IMR-90 (cell line): ENCODE data around the gene ASB14. TPM values are rescaled to one million over a fixed set of nuclear protein-coding genes. Genes with fewer than 3 reads are reported as not detected.

ENCODE experiments used
- ATAC-seq: fragments of 200-7000 bp; cut with Tn5 transposase; 2 replicates; pipeline ENCODE4 v1.9.1; 2020; ENCODE audit warnings: low read depth, mild to moderate bottlenecking, moderate library complexity
- BruUV-seq: library from RNA; stranded (reverse); fragments of 400-500 nt; replicated peaks from 2 replicates; lab custom pipeline; 2021; lab: Mats Ljungman, UMichigan
- CTCF ChIA-PET: fragments of 300-600 bp; formaldehyde crosslinking; extraction: SDS; loops from one replicate; lab custom pipeline; 2021; ENCODE audit warnings: antibody characterized with exemption; lab: Yijun Ruan, JAX
- POLR2A ChIA-PET: fragments of 300-600 bp; sonication (Branson Sonifier 250); formaldehyde crosslinking; loops from one replicate; lab custom pipeline; 2022; ENCODE audit warnings: antibody characterized with exemption; ENCODE audit not compliant: unreplicated experiment; lab: Charles Lee
- DNase-seq: peaks from one replicate; pipeline ENCODE4 v3.0.0; 2013
- H2AFZ ChIP-seq: replicated peaks from 2 replicates; pipeline ENCODE3; 2013; ENCODE audit warnings: low read length, mild to moderate bottlenecking; ENCODE audit not compliant: poor library complexity
- H2AK5ac ChIP-seq: 2 replicates; pipeline ENCODE4 v1.6.1; 2013; ENCODE audit warnings: low read depth, low read length, inconsistent platforms
- H2AK9ac ChIP-seq: replicated peaks from 2 replicates; pipeline ENCODE3; 2013; ENCODE audit warnings: mild to moderate bottlenecking, low read depth, low read length, moderate library complexity; ENCODE audit not compliant: poor library complexity
- H2BK120ac ChIP-seq: 2 replicates; pipeline ENCODE4 v1.6.1; 2013; ENCODE audit warnings: low read depth, low read length, inconsistent platforms
- H2BK15ac ChIP-seq: 3 replicates; pipeline ENCODE4 v1.6.1; 2013; ENCODE audit warnings: low read depth, low read length, inconsistent platforms
- H2BK20ac ChIP-seq: 2 replicates; pipeline ENCODE4 v1.6.1; 2013; ENCODE audit warnings: low read depth, mild to moderate bottlenecking, inconsistent platforms, low read length, moderate library complexity
- H2BK5ac ChIP-seq: 2 replicates; pipeline ENCODE4 v1.6.1; 2013; ENCODE audit warnings: mild to moderate bottlenecking, low read depth, low read length, inconsistent platforms; ENCODE audit not compliant: poor library complexity, severe bottlenecking
- H3K14ac ChIP-seq: replicated peaks from 2 replicates; pipeline ENCODE4 v1.6.1; 2013; ENCODE audit warnings: low read depth, low read length, inconsistent platforms
- H3K18ac ChIP-seq: 2 replicates; pipeline ENCODE4 v1.6.1; 2013; ENCODE audit warnings: low read depth, low read length, control low read depth
- H3K23ac ChIP-seq: 2 replicates; pipeline ENCODE4 v1.6.1; 2013; ENCODE audit warnings: low read depth, low read length, inconsistent platforms
- H3K27ac ChIP-seq: 2 replicates; pipeline ENCODE4 v1.5.1; 2013; ENCODE audit warnings: mild to moderate bottlenecking, control low read depth, low read length; ENCODE audit not compliant: insufficient read depth
- H3K27me3 ChIP-seq: 2 replicates; pipeline ENCODE4 v1.6.1; 2013; ENCODE audit warnings: low read length; ENCODE audit not compliant: control insufficient read depth, insufficient read depth
- H3K36me3 ChIP-seq: 2 replicates; pipeline ENCODE4 v1.6.1; 2013; ENCODE audit warnings: low read length, mixed read lengths; ENCODE audit not compliant: control insufficient read depth, insufficient read depth
- H3K4ac ChIP-seq: 2 replicates; pipeline ENCODE4 v1.6.1; 2013; ENCODE audit warnings: low read depth, low read length, inconsistent platforms
- H3K4me1 ChIP-seq: 2 replicates; pipeline ENCODE4 v1.6.1; 2013; ENCODE audit warnings: low read length, mixed read lengths; ENCODE audit not compliant: control insufficient read depth, insufficient read depth
- H3K4me2 ChIP-seq: 2 replicates; pipeline ENCODE4 v1.6.1; 2013; ENCODE audit warnings: low read depth, mild to moderate bottlenecking, control low read depth, low read length, moderate library complexity
- H3K4me3 ChIP-seq: 2 replicates; pipeline ENCODE4 v1.5.1; 2013; ENCODE audit warnings: low read depth, mild to moderate bottlenecking, control low read depth, low read length, moderate library complexity; ENCODE audit not compliant: insufficient read depth
- H3K56ac ChIP-seq: 2 replicates; pipeline ENCODE4 v1.6.1; 2013; ENCODE audit warnings: low read length, inconsistent platforms; ENCODE audit not compliant: insufficient read depth; ENCODE audit errors: extremely low read depth
- H3K79me1 ChIP-seq, 2 experiments: 2 replicates each; pipeline ENCODE4 v1.6.1; 2013; ENCODE audit warnings: low read length in 2 of 2, inconsistent platforms in 1 of 2, low read depth in 1 of 2
- H3K9ac ChIP-seq: 2 replicates; pipeline ENCODE4 v1.6.1; 2013; ENCODE audit warnings: low read depth, low read length, control low read depth
- H3K9me1 ChIP-seq: 2 replicates; pipeline ENCODE4 v1.6.1; 2013; ENCODE audit warnings: low read length, inconsistent platforms; ENCODE audit not compliant: insufficient read depth
- H3K9me3 ChIP-seq: 2 replicates; pipeline ENCODE4 v1.6.1; 2013; ENCODE audit warnings: low read length; ENCODE audit not compliant: control insufficient read depth, insufficient read depth
- H4K20me1 ChIP-seq: 2 replicates; pipeline ENCODE4 v1.6.1; 2013; ENCODE audit warnings: low read length, inconsistent platforms; ENCODE audit not compliant: insufficient read depth
- H4K5ac ChIP-seq: 2 replicates; pipeline ENCODE4 v1.6.1; 2013; ENCODE audit warnings: mild to moderate bottlenecking, low read depth, low read length, control low read depth
- H4K8ac ChIP-seq, 2 experiments: 2 replicates each; pipeline ENCODE4 v1.6.1; 2013; ENCODE audit warnings: low read depth in 2 of 2, low read length in 2 of 2, control low read depth in 1 of 2, inconsistent platforms in 1 of 2
- H4K91ac ChIP-seq: 2 replicates; pipeline ENCODE4 v1.6.1; 2013; ENCODE audit warnings: low read depth, low read length, inconsistent platforms; ENCODE audit not compliant: insufficient read depth
- BHLHE40 ChIP-seq: fragments of 150-350 bp; IDR thresholded peaks from 2 replicates; pipeline ENCODE4 v1.6.1; 2016; ENCODE audit warnings: mild to moderate bottlenecking, low read depth, low read length
- CEBPB ChIP-seq: IDR thresholded peaks from 2 replicates; pipeline ENCODE4 v1.6.1; 2012; ENCODE audit warnings: low read depth, low read length, improper control_type of control experiment
- CTCF ChIP-seq: conservative IDR thresholded peaks from 2 replicates; pipeline ENCODE4 v1.5.1; 2012; ENCODE audit warnings: mild to moderate bottlenecking, low read depth, low read length, improper control_type of control experiment
- ELK1 ChIP-seq: fragments of 150-350 bp; IDR thresholded peaks from 2 replicates; pipeline ENCODE4 v1.6.1; 2016; ENCODE audit warnings: low read depth, mild to moderate bottlenecking, low read length, moderate library complexity, borderline replicate concordance
- FOS ChIP-seq: fragments of 150-350 bp; IDR thresholded peaks from 2 replicates; pipeline ENCODE4 v1.6.1; 2016; ENCODE audit warnings: low read depth, low read length
- MAFK ChIP-seq: IDR thresholded peaks from 2 replicates; pipeline ENCODE4 v1.6.1; 2012; ENCODE audit warnings: low read depth, low read length, improper control_type of control experiment
- NFE2L2 ChIP-seq: fragments of 150-350 bp; IDR thresholded peaks from 2 replicates; pipeline ENCODE4 v1.6.1; 2016; ENCODE audit warnings: low read depth, mild to moderate bottlenecking, low read length
- POLR2A ChIP-seq: IDR thresholded peaks from 2 replicates; pipeline ENCODE4 v1.6.1; 2012; ENCODE audit warnings: mild to moderate bottlenecking, low read depth, low read length
- dilution Hi-C: fragments of 300-500 bp; cut with HindIII; formaldehyde crosslinking; loops from one replicate; pipeline ENCODE4 v1.14.3; 2018; ENCODE audit warnings: low sequenced_read_pairs; ENCODE audit not compliant: unreplicated experiment
- in situ Hi-C: fragments of 300-500 bp; cut with MboI; formaldehyde crosslinking; loops from 3 replicates; pipeline ENCODE4 v1.14.3; 2019; ENCODE audit warnings: low sequenced_read_pairs, inconsistent platforms, mixed read lengths
- intact Hi-C: fragments of 100-400 bp; cut with micrococcal nuclease; formaldehyde crosslinking; loops from 2 replicates; pipeline ENCODE4 v1.10.0; 2022
- polyA plus RNA-seq, 3 experiments: library from polyadenylated mRNA; depleted of rRNA; stranded (reverse); fragments of >200 nt; gene quantifications; 2 replicates each; pipeline ENCODE4 v1.2.3, GENCODE V29; 2012; ENCODE audit warnings: low replicate concordance in 1 of 3
- total RNA-seq: library from RNA; depleted of rRNA; stranded (reverse); fragments of >200 nt; gene quantifications from 2 replicates; pipeline ENCODE4 v1.2.3, GENCODE V29; 2012

Gene ASB14
- total and polyA plus RNA-seq, 2 of the 4 experiments (the other 2 are of a cell fraction), result not detected

GRCh38 chr3:57257678-57258077 lies 34.8 kb downstream of the ASB14 start:
- no peak overlapping the region for H3K27ac ChIP-seq
- H2BK20ac ChIP-seq, result no peak overlapping the region
- no peak overlapping the region for H3K9ac ChIP-seq
- no peak overlapping the region for H2AK9ac ChIP-seq
- no peaks in the 10 kb centered on the region for H3K27me3 ChIP-seq
- peaks cover 25% of the 10 kb centered on the region for H3K36me3 ChIP-seq
- H3K9me3 ChIP-seq, result no peaks in the 10 kb centered on the region
- dilution Hi-C loops (no loop called here), in situ Hi-C loops (no loop called here), intact Hi-C loops (no loop called here)
- H2BK120ac ChIP-seq, result no peak overlapping the region
- POLR2A ChIA-PET, result no interaction called here
- no peak overlapping the region for H3K4me3 ChIP-seq
- H3K9me1 ChIP-seq, result no peaks in the 10 kb centered on the region
- no peak overlapping the region for H2BK5ac ChIP-seq
- H2BK15ac ChIP-seq, result no peak overlapping the region
- no peak overlapping the region for H3K4me2 ChIP-seq
- BruUV-seq, result no TSS peak
- H4K20me1 ChIP-seq, result no peaks in the 10 kb centered on the region
- no peak overlapping the region for H3K56ac ChIP-seq
- H3K4ac ChIP-seq, result no peak overlapping the region
- no peaks in the 10 kb centered on the region for H3K4me1 ChIP-seq
- no peak overlapping the region for H2AK5ac ChIP-seq
- H4K91ac ChIP-seq, result no peak overlapping the region
- H2AFZ ChIP-seq, result no peak overlapping the region
- H3K79me1 ChIP-seq, result no peaks in the 10 kb centered on the region
- no peak overlapping the region for H3K18ac ChIP-seq
- no peak overlapping the region for H4K5ac ChIP-seq
- H3K14ac ChIP-seq, result no peak overlapping the region
- no peak overlapping the region for H4K8ac ChIP-seq
- ATAC-seq, result no peak
- H3K23ac ChIP-seq, result no peak overlapping the region
- no peak for DNase-seq
- CTCF ChIA-PET, result no interaction called here
- TF ChIP-seq MAFK (no peak), CEBPB (no peak), POLR2A (no peak), NFE2L2 (no peak), ELK1 (no peak), CTCF (no peak), BHLHE40 (no peak), FOS (no peak)
